GM21528 (cell line): Measurements from ENCODE around the gene NHEJ1.

Experiments
- ATAC-seq: cut with Tn5 transposase; IDR thresholded peaks from one replicate; pipeline ENCODE4 v1.9.1; 2021; ENCODE audit warnings: mild to moderate bottlenecking, moderate library complexity; ENCODE audit not compliant: unreplicated experiment, low FRiP score

NHEJ1 gene

GRCh38 chr2:219183151-219183772 lies 22.6 kb upstream of the NHEJ1 start:
- ATAC-seq = no peak

GRCh38 chr2:219182331-219183150 lies 21.9 kb upstream of the NHEJ1 start:
- ATAC-seq = no peak

- no peak for ATAC-seq
These were observed 20.9 kb upstream of the NHEJ1 start for GRCh38 chr2:219181531-219181930.

GRCh38 chr2:219180961-219181360 lies 20.3 kb upstream of the NHEJ1 start:
- ATAC-seq = no peak

- no peak for ATAC-seq
These were observed 19.2 kb upstream of the NHEJ1 start for GRCh38 chr2:219179601-219180465.

GRCh38 chr2:219178377-219179175 lies 18.0 kb upstream of the NHEJ1 start:
- peak; percentile 12 for ATAC-seq

GRCh38 chr2:219177552-219178376 lies 17.1 kb upstream of the NHEJ1 start, which contains the start of gene RETREG2:
TSS of gene RETREG2 (plus strand) at chr2:219178275. CDS start at chr2:219178353, 78 bp downstream.
- peak; percentile 46 for ATAC-seq

- ATAC-seq = peak; percentile 65
These were observed 16.4 kb upstream of the NHEJ1 start, which contains the start of gene CNPPD1 for GRCh38 chr2:219176818-219177551. TSS of gene CNPPD1 (minus strand) at chr2:219176925. CDS start at chr2:219176828, 97 bp downstream.

GRCh38 chr2:219175928-219176817 lies 15.6 kb upstream of the NHEJ1 start:
- ATAC-seq = peak; percentile 31

GRCh38 chr2:219175486-219175885 lies 14.9 kb upstream of the NHEJ1 start:
- ATAC-seq = no peak

- ATAC-seq = no peak
These were observed 14.2 kb upstream of the NHEJ1 start for GRCh38 chr2:219174801-219175200.

GRCh38 chr2:219174146-219174545 lies 13.5 kb upstream of the NHEJ1 start:
- no peak for ATAC-seq

- no peak for ATAC-seq
These were observed 12.6 kb upstream of the NHEJ1 start for GRCh38 chr2:219173176-219173575.

GRCh38 chr2:219172231-219173154 lies 11.9 kb upstream of the NHEJ1 start:
- ATAC-seq = no peak

- ATAC-seq = no peak
These were observed 10.6 kb upstream of the NHEJ1 start for GRCh38 chr2:219171231-219171651.

- ATAC-seq = no peak
These were observed 9.5 kb upstream of the NHEJ1 start, which contains the start of gene SLC23A3 for GRCh38 chr2:219169930-219170654. TSS of gene SLC23A3 (minus strand) at chr2:219170029. CDS start at chr2:219169984, 45 bp downstream.
